SK-N-SH (cell line): ENCODE measurements around the gene PRELP. TPM values are rescaled to one million over a fixed set of nuclear protein-coding genes. Genes with fewer than 3 reads are reported as not detected.

Experiments used
- CTCF ChIA-PET: fragments of 300-600, 350-600 bp; formaldehyde crosslinking; extraction: SDS; loops from one replicate; lab custom pipeline; 2021; lab: Yijun Ruan, JAX
- POLR2A ChIA-PET: fragments of 350-600 bp; sonication (Branson Sonifier 250); formaldehyde crosslinking; extraction: SDS; loops from one replicate; lab custom pipeline; 2020; ENCODE audit warnings: antibody characterized with exemption, inconsistent platforms; lab: Yijun Ruan, JAX
- DNase-seq: peaks from one replicate; pipeline ENCODE4 v3.0.0; 2012
- H2AFZ ChIP-seq: fragments of 200-600 bp; sonication (generic); 2 replicates; pipeline ENCODE4 v1.8.1; 2016; ENCODE audit warnings: antibody characterized with exemption, mild to moderate bottlenecking, low read depth
- H3F3A ChIP-seq: fragments of 200-600 bp; sonication (generic); replicated peaks from 2 replicates; pipeline ENCODE3; 2016; ENCODE audit warnings: antibody characterized with exemption, mild to moderate bottlenecking; ENCODE audit not compliant: insufficient read depth
- H3K27ac ChIP-seq, 2 experiments: fragments of 200-500 bp in 1 of 2; fragments of 200-600 bp in 1 of 2; sonication (Bioruptor generic) in 1 of 2; sonication (generic), shearing (Covaris generic) in 1 of 2; 2 replicates each; pipeline versions ENCODE4 v1.5.1 to v1.6.1; 2014 to 2016; ENCODE audit warnings: low read depth in 2 of 2, inconsistent platforms in 1 of 2, low read length in 1 of 2, mild to moderate bottlenecking in 1 of 2, mixed read lengths in 1 of 2
- H3K27me3 ChIP-seq: fragments of 200-600 bp; sonication (generic), shearing (Covaris generic); 2 replicates; pipeline ENCODE4 v1.6.1; 2016; ENCODE audit warnings: mixed run types; ENCODE audit not compliant: insufficient read depth
- H3K36me3 ChIP-seq, 2 experiments: fragments of 200-500 bp in 1 of 2; fragments of 200-600 bp in 1 of 2; sonication (Bioruptor generic) in 1 of 2; sonication (generic) in 1 of 2; replicated peaks in 1 of 2; 2 replicates each; pipeline versions ENCODE3 to v1.5.1; 2014 to 2016; ENCODE audit warnings: low read length in 1 of 2, mild to moderate bottlenecking in 1 of 2; ENCODE audit not compliant: insufficient read depth in 2 of 2, control insufficient read depth in 1 of 2
- H3K4me1 ChIP-seq, 2 experiments: fragments of 200-500 bp in 1 of 2; fragments of 200-600 bp in 1 of 2; sonication (Bioruptor generic) in 1 of 2; sonication (generic), shearing (Covaris generic) in 1 of 2; 2 replicates each; pipeline versions ENCODE4 v1.5.1 to v1.6.1; 2014 to 2016; ENCODE audit warnings: low read depth in 1 of 2, low read length in 1 of 2, mixed run types in 1 of 2; ENCODE audit not compliant: insufficient read depth in 2 of 2, control insufficient read depth in 1 of 2
- H3K4me2 ChIP-seq: fragments of 200-600 bp; sonication (generic), shearing (Covaris generic); 2 replicates; pipeline ENCODE4 v1.6.1; 2017; ENCODE audit warnings: mixed run types
- H3K4me3 ChIP-seq, 2 experiments: fragments of 200-500 bp in 1 of 2; fragments of 200-600 bp in 1 of 2; sonication (Bioruptor generic) in 1 of 2; sonication (generic), shearing (Covaris generic) in 1 of 2; 2 replicates each; pipeline versions ENCODE4 v1.5.1 to v1.8.1; 2014 to 2016; ENCODE audit warnings: low read depth in 2 of 2, inconsistent platforms in 1 of 2, low read length in 1 of 2, mild to moderate bottlenecking in 1 of 2, mixed read lengths in 1 of 2, moderate library complexity in 1 of 2
- H3K79me2 ChIP-seq: fragments of 200-600 bp; sonication (generic); 2 replicates; pipeline ENCODE4 v1.8.1; 2017; ENCODE audit warnings: mild to moderate bottlenecking; ENCODE audit not compliant: insufficient read depth
- H3K9ac ChIP-seq: fragments of 200-600 bp; sonication (generic); 2 replicates; pipeline ENCODE4 v1.6.1; 2017; ENCODE audit warnings: mixed run types
- H3K9me2 ChIP-seq: fragments of 200-600 bp; sonication (generic); 2 replicates; pipeline ENCODE4 v1.6.1; 2017; ENCODE audit warnings: mixed run types
- H3K9me3 ChIP-seq: fragments of 200-600 bp; sonication (generic); 2 replicates; pipeline ENCODE4 v1.6.1; 2017; ENCODE audit warnings: mixed run types, mild to moderate bottlenecking, moderate library complexity
- H4K20me1 ChIP-seq: fragments of 200-600 bp; sonication (generic); 2 replicates; pipeline ENCODE4 v1.6.1; 2017; ENCODE audit warnings: mild to moderate bottlenecking, mixed run types; ENCODE audit not compliant: insufficient read depth
- CTCF ChIP-seq: fragments of 200-600 bp; sonication (generic); IDR thresholded peaks from 2 replicates; pipeline ENCODE4 v1.6.1; 2017; ENCODE audit warnings: antibody characterized with exemption, mild to moderate bottlenecking, moderate library complexity
- ELF1 ChIP-seq: IDR thresholded peaks from 2 replicates; pipeline ENCODE4 v1.4.0; 2012
- FOSL2 ChIP-seq: IDR thresholded peaks from 2 replicates; pipeline ENCODE4 v1.4.0; 2012; ENCODE audit warnings: low read depth, mild to moderate bottlenecking, moderate library complexity, borderline replicate concordance
- FOXJ3 ChIP-seq: sonication (generic); formaldehyde crosslinking; IDR thresholded peaks from 2 replicates; pipeline ENCODE4 v1.5.1; 2020; ENCODE audit warnings: mild to moderate bottlenecking, missing genetic modification reagents
- GATA2 ChIP-seq: sonication (generic); formaldehyde crosslinking; IDR thresholded peaks from 2 replicates; pipeline ENCODE4 v1.5.0; 2020; ENCODE audit warnings: mild to moderate bottlenecking, missing genetic modification reagents
- JUND ChIP-seq: IDR thresholded peaks from 2 replicates; pipeline ENCODE4 v1.4.0; 2012
- MXI1 ChIP-seq: IDR thresholded peaks from 2 replicates; pipeline ENCODE4 v1.6.1; 2012; ENCODE audit warnings: mild to moderate bottlenecking, low read depth, low read length, improper control_type of control experiment
- NFIC ChIP-seq: IDR thresholded peaks from 2 replicates; pipeline ENCODE4 v1.4.0; 2012; ENCODE audit warnings: borderline replicate concordance
- PBX3 ChIP-seq: IDR thresholded peaks from 2 replicates; pipeline ENCODE4; 2012
- POLR2AphosphoS5 ChIP-seq: IDR thresholded peaks from 2 replicates; pipeline ENCODE4 v1.6.1; 2012; ENCODE audit warnings: low read depth, low read length
- REST ChIP-seq: IDR thresholded peaks from 2 replicates; pipeline ENCODE4 v1.6.1; 2012; ENCODE audit warnings: mild to moderate bottlenecking, low read depth, low read length, moderate library complexity
- RFX5 ChIP-seq: IDR thresholded peaks from 2 replicates; pipeline ENCODE4 v1.6.1; 2012; ENCODE audit warnings: mild to moderate bottlenecking, improper control_type of control experiment, low read length
- RXRA ChIP-seq: IDR thresholded peaks from 2 replicates; pipeline ENCODE4 v1.4.0; 2012; ENCODE audit warnings: low read depth, mild to moderate bottlenecking, borderline replicate concordance
- SMC3 ChIP-seq: IDR thresholded peaks from 2 replicates; pipeline ENCODE4 v1.6.1; 2012; ENCODE audit warnings: low read depth, low read length, improper control_type of control experiment
- TAF1 ChIP-seq: IDR thresholded peaks from 2 replicates; pipeline ENCODE4 v1.6.1; 2012; ENCODE audit warnings: low read depth, mild to moderate bottlenecking, low read length, moderate library complexity, borderline replicate concordance
- TCF12 ChIP-seq: IDR thresholded peaks from 2 replicates; pipeline ENCODE4 v1.4.0; 2012
- TEAD4 ChIP-seq: IDR thresholded peaks from 2 replicates; pipeline ENCODE4 v1.4.0; 2012; ENCODE audit warnings: mild to moderate bottlenecking, borderline replicate concordance; ENCODE audit not compliant: insufficient read depth
- WGBS: methylation state at CpG from one replicate; pipeline ENCODE4 v1.1.6; 2017; ENCODE audit warnings: low lambda C conversion rate; 5-methylcytosine and 5-hydroxymethylcytosine counted together
- polyA plus RNA-seq, 3 experiments: library from polyadenylated mRNA; depleted of rRNA; stranded (reverse); fragments of >200 nt; gene quantifications; 2 replicates each; pipeline ENCODE4 v1.2.3, GENCODE V29; 2012

PRELP gene
- polyA plus RNA-seq, 1 of the 3 experiments (the other 2 are of a cell fraction) = 0.48 TPM

GRCh38 chr1:203486618-203487370 lies 11.2 kb downstream of the PRELP start:
- DNase-seq = no peak
- CTCF ChIA-PET = interaction anchor here (0.6 to 19.8 kb wide), 27 partner anchors 10 to 465 kb away, joined by 3 to 351 read pairs (median 8); partner anchors contain the start of gene PRELP
- no peak for TF ChIP-seq TAF1
- TF ChIP-seq FOSL2 = no peak
- TF ChIP-seq RXRA = no peak
- TF ChIP-seq TEAD4 = no peak
- no peak for TF ChIP-seq MXI1
- no peak for TF ChIP-seq PBX3
- TF ChIP-seq FOXJ3 (CRISPR knock-in tag) = no peak
- TF ChIP-seq CTCF = no peak
- Histone ChIP-seq H4K20me1 (no peaks in the 10 kb centered on the region), H3K4me3 (no peak overlapping the region; a peak in 1 of 4 replicates), H3F3A (peaks cover 8% of the 10 kb centered on the region), H3K27ac (peak overlapping the region in 1 of 2 experiments; percentile 83; a peak in 2 of 4 replicates), H3K36me3 (no peaks in the 10 kb centered on the region), H3K9me3 (no peaks in the 10 kb centered on the region), H3K79me2 (no peaks in the 10 kb centered on the region), H3K4me2 (no peak overlapping the region), H2AFZ (peak overlapping the region; percentile 48), H3K9me2 (no peaks in the 10 kb centered on the region), H3K9ac (no peak overlapping the region), H3K27me3 (no peaks in the 10 kb centered on the region), H3K4me1 (peaks cover 0 to 11% of the 10 kb centered on the region in 2 experiments; a peak in 1 of 4 replicates)
- POLR2A ChIA-PET = no interaction called here
- 96% methylated on average over 28 of the region's 28 CpGs for WGBS

GRCh38 chr1:203488539-203488938 lies 12.9 kb downstream of the PRELP start:
- H3K9ac ChIP-seq = no peak overlapping the region
- H3K4me2 ChIP-seq = no peak overlapping the region
- no peaks in the 10 kb centered on the region for H3K79me2 ChIP-seq
- H3K4me3 ChIP-seq = no peak overlapping the region
- DNase-seq = no peak
- H3K27me3 ChIP-seq = no peaks in the 10 kb centered on the region
- no peaks in the 10 kb centered on the region for H3K36me3 ChIP-seq
- H3F3A ChIP-seq = peaks cover 6% of the 10 kb centered on the region
- no peaks in the 10 kb centered on the region for H3K9me2 ChIP-seq
- H3K4me1 ChIP-seq = peaks cover 0 to 20% of the 10 kb centered on the region in 2 experiments; a peak in 1 of 4 replicates
- H4K20me1 ChIP-seq = no peaks in the 10 kb centered on the region
- H2AFZ ChIP-seq = no peak overlapping the region
- ChIA-PET POLR2A (interaction anchor here (1.0 to 1.1 kb wide), 2 partner anchors 13 to 146 kb away, joined by 3 to 5 read pairs; partner anchors contain the start of gene PRELP), CTCF (interaction anchor here (0.6 to 19.8 kb wide), 42 partner anchors 8 to 734 kb away, joined by 3 to 351 read pairs (median 5); partner anchors contain the start of gene PRELP)
- no peak overlapping the region for H3K27ac ChIP-seq
- WGBS = 64% methylated on average over 7 of the region's 7 CpGs
- H3K9me3 ChIP-seq = no peaks in the 10 kb centered on the region
- TF ChIP-seq JUND = no peak
- TF ChIP-seq TEAD4 = no peak
- TF ChIP-seq SMC3 = no peak
- TF ChIP-seq REST = no peak
- no peak for TF ChIP-seq POLR2AphosphoS5
- TF ChIP-seq NFIC = no peak
- TF ChIP-seq TCF12 = no peak
- no peak for TF ChIP-seq TAF1
- TF ChIP-seq GATA2 (CRISPR knock-in tag) = no peak
- no peak for TF ChIP-seq RFX5
- no peak for TF ChIP-seq CTCF
- TF ChIP-seq MXI1 = no peak
- TF ChIP-seq ELF1 = no peak
